GM03348 (cell line): Measurements from ENCODE around the gene SRMS.
A peak's percentile ranks its signal among the peaks of the same experiment; 100 is the strongest.

Experiments used
- DNase-seq: peaks from one replicate; pipeline ENCODE4 v3.0.0; 2012; ENCODE audit warnings: low spot score

Gene SRMS

DNA sequence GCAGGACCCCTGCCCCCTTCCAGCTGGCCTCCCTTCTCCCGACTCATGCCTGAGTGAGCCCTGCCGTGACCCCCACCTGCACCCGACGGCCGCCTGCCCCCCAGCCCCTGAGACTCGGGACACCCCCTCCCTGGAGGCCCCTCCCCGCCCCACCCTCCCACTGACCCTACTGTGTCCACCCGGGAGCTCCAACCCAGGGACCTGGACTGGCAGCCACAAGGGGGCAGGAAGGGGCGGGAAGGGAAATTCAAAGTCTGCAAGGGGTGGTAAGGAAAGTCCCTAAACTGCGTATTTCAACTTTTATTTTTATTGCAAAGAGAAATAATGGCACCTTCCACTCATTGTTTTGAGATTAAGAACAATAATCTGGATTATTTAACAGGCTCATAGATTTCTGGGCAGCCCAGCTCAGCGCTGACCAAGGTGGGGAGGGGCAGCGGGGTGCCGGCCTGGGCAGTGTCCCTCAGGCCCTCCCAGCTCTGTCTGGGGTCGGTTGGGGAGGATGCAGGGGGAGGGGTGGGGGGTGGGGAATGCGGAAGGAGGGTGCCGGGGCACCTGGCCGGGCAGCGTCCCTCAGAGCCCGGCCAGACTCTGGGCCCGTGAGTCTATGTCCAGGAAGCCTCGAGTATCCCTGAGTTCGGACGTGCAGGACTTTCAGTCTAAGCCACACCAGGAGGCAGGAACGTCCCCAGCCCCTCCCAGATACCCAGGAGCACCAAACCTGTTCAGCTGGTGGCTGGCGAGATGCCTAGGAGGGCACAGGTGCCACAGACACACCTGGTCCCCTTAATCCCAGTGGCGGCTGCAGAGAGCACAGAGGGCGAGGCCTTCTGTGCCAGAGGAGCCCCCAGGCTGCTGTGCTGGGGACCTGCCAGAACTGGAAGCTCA, 9.1 kb downstream of the SRMS start:
- DNase-seq = no peak

DNA sequence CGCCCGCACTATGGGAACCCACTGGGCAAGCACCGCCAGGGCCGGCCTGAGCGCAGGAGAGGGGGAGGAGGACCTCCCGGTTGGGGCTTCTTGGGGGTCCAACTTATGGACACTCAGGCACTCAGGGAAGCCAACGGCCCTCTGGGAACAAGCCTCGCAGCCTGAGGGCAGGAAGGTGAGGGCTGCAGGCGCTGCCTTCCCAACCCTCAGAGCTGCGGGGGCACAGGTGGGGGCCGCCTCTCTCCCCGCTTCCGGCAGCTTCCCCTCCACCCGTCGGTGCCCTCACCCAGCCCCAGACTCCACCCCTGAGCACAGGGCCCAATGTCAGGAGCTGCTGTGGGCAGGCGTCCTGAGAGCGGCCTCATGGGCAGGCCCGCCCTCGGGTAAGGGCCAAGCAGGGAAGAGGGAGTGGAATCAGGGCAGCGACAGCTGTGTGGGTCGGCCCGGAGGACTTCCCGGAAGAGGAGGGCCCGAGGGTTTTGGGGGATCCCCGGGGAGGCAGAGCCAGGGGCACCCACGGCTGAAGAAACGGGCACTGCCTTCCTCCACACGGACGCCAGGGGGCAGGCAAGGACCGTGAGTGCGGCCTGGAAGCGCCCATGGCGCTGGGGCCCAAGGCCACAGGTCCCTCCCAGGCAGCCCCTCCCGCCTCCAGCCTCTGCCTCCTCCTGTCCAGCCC, 9.9 kb downstream of the SRMS start:
- DNase-seq = peak; percentile 96

DNA sequence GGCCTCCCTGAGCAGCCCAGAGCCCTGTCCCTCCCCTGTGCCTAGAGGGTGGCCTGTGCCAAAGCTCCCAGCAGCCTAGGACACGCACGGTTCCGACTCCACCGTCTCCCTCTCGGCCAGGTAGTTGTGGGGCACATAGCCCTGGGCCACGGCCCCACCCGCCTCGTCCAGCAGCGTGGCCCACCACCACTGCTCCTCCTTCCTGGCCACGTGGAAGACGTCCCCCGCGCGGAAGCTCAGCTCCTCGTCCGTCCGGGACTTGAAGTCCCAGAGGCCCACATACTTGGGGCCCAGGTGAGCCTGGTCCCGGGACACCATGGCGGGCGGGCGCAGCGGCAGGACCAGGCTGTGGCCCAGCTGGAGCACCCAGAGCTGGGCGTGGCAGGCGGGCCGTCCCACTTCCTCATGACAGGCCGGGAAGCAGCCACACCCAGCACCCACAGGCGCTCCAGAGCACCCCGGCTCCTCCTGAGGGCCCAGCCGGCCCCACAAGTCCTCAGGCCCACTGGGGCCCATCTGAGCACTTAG, 10.5 kb downstream of the SRMS start, which contains the start of gene PTK6:
Gene PTK6 (minus strand): TSS at position 380 of the 528 bp plus-strand sequence. CDS start 62 bp downstream, at position 318.
- DNase-seq = no peak

DNA sequence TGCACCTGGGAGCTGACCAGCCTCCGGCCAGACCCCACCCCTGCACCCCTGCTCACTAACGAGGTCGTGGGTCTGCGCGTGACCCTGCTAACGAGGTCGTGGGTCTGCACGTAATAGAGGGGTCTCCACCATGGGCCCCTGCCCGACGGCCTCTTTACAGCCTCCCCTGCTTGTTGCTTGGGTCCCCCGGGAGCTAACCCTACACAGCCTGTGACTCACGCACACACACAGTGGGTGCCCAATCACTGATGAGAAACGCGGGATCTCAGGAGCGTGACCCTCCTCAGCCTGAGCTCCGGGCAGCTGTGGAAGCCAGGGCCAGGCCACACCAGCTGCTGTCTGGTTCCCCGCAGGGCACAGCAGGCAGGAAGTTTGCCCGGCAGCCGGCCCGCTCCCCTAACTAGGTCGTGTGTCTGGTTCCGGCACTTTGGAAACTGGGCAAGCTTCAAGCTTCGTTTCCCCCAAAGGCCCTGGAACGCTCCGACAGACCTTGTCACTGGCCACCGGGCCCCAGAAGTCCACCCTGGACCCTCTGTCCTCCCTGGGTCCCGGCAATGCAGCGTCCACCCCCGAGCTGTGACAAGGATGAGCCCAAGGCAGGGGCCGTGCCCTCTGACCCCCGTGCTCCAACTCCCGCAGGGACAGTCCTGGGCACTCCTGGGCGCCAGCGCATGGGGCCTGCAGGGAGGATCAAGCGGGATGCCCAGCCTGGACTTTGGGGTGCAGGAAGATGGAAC, 11.1 kb downstream of the SRMS start:
- peak; percentile 63 for DNase-seq

DNA sequence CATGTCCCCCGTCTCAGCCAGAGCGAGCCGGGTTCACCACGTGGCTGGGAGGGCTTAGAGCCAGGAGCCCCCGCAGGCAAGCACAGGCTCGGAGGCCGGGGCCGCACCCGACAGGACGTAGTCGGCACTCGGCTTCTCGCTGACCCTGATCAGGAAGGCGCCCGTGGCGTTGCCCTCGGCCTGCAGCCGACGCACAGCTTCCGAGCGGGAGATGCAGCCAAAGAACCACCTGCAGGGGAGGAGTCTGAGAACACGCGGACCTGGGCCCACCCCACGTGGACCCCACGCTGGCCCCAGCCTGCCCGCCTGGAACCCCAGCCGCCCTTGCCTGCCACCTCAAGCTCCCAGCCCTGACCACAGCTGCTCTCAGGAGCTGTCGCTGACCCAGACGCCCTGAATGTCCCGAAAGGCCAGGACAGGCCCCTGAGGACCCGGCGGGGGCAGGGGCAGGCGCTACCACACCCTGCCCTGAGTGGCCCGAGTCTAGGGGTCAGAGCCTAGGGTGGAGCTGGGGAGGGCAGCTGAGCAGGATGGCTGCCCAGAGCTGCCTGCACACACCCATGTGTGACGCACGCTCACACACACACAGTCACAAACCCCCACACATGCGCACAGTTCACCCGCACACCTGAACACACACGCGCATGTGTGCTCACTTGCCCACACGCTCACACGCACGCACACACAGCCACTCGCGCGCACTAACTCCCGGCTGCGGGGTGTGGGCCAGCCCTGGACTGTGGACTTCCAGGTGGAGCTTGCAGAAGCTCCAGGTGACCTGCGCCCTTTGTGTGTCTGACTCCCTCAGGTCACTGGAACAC, 12.5 kb downstream of the SRMS start:
- no peak for DNase-seq

DNA sequence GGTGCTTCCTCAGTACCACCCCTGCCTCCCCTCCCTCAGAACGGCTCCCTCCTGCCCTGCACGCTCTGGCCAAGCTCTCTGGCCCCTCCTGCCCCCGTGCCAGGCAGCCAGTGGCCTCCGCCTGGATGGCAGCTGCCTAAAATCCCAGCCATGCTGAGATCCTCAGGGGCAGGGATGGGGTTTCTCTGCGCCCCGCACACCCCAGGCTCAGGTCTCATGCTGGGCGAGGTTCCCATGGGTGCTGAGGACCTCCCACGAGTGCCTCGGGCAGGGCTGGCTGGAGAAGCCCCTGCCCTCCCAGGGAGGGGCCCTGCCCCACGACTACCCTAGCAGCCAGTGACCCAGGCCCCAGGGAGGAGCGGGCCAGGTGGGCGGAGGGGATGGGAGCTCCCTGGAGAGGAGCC, 13.1 kb downstream of the SRMS start:
- no peak for DNase-seq

DNA sequence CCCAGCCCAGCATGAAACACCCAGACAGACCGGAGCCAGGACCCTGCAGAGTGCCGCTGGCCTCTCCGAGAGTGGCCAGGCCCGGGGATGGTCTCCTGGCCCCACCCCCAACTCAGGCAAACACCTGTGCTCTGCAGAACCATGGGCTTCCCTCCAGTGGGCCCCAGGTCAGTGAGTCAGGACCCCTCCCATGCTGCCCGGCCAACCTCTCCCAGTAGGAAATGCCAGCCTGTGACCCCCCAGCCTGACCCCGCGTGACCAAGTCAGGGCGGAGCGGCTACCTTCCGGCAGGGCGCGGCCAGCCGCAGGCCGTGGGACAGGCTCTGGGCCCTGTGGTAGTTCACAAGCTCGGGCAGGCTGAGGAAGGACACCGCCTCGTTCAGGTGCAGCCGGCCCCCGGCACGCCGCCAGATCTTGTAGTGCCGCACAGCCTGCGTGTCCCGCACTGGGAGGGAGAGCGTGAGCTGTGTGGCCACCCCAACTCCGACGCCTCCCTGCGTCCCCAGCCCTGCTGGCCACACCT, 13.6 kb downstream of the SRMS start:
- DNase-seq = no peak

DNA sequence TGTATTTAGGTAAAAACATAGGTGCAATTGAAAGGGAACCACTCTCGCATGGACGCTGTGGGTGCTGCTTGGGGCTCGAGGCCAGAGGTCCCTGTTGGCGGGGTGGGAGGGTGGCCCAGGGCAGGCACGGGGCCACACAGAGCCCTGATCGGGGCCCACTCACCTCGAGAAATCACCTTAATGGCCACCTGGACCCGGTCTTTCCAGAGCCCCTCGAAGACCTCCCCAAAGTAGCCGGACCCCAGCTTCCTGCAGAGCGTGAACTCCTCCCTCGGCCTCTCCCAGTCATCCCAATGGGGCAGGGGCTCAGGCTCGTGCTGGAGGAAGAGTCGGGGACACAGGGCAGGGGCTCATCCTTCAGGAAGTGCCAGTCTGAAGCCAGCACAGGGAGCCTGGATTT, 14.2 kb downstream of the SRMS start:
- DNase-seq = no peak

DNA sequence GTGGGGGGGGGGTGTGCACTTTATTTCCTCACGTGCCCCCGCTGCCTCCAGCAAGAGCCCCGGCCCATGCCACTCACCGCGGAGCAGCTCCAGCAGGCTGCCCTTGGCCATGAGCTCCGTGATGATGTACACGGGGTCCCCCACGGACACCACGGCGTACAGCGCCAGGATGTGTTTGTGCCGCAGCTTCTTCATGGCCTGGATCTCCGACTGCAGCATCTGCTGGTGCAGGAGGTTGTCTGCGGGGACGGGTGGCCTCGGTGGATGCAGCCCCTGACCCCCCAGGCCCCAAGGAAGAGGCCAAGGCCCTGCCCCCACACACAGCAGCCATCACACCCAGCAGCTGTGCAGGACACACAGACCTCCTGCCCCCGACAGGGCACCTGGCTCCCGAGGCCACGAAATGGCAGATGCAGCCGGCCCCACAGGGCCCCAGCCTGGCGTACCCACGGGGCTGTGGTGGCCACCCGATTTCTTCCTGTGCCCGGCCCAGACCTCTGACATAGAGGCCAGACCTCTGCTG, 15.0 kb downstream of the SRMS start:
- DNase-seq = no peak

DNA sequence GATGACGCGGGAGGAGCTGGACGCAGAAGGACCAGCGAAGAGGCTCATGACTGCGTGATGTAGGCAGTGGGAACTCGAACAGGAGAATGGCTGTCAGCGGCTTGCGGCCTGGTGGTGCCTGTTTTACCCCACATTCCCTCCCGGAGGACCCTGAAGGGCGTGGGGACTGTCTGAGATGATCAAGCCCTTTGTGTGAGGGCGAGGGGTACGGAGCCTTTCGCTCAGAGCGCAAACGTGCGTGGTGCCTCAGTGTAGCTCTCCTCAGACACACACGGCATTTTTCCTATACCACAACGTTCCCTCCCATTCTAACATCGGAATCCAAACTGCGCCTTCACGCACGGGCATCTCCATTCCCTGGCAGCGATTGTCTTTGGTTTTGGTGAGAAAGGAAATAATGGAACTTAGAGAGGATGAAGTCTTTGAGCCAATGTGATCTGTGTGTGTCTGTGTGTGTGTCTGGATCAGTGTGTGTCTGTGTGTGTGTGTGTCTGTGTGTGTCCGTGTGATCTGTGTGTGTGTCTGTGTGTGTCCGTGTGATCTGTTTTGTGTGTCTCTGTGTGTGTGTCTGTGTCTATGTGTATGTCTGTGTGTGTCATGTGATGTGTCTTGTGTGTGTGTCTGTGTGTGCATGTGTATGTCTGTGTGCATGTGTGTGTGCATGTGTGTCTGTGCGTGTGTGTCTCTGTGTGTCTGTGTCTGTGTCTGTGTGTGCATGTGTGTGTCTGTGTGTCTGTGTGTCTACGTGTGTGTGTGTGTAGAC, 15.7 kb downstream of the SRMS start:
- DNase-seq = no peak

DNA sequence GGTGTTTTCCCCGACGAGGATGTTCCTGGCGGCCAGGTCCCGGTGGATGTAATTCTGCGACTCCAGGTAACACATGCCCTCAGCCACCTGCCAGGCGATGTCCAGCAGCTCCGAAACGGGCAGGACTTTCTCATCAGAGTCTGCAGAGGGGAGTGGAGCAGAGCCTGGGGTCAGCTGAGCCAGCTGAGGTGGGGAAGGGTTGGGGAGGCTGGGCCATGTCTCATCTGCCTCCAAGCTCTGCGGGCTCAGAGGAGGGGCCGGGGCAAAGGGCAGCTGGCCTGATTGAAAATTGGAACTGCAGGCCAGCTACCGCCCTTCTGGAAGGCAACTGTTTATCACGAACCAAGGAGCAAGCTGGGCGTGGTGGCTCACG, 16.8 kb downstream of the SRMS start:
- no peak for DNase-seq

DNA sequence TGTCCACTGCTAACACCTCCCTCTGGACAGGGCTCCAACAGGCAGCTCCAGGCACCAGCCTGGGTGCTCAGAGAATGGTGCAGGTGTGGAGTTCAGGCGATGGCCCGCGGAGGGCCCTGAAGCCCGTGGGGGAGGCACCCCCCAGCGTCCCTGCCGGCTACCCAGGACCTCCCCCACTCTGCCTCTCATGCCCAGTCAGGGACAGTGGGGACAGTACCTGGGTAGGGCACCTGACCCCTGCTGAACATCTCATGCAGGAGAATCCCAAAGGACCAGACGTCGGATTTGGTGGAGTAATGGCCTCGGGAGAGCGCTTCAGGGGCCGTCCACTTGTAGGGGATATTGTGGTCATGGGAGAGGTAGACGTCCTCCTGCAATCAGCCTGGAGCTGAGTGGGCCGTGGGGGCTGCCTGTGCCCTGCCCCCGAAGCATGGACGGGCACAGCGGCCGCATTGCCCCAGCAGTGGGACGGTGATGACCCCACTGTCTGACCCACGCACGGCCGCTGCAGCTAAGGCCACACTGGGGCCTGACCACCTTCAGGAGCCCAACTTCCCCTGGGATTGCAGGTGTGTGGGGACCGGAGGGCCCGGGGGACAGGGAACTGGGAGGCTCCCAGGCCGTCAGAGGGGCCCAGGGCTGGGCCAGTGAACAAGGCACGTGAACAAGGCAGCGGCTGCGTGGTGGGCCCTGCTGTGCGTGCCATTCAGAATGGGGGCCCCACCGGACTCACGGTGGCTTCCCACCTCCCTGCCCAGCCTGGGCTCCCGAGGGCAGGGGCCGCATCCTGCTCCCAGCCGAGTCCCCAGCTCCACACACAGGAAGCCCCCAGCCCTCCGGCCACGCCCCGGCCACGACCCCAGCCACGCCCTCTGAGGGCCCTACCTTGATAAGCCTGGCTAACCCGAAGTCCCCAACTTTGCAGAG, 17.4 kb downstream of the SRMS start:
- DNase-seq = no peak

DNA sequence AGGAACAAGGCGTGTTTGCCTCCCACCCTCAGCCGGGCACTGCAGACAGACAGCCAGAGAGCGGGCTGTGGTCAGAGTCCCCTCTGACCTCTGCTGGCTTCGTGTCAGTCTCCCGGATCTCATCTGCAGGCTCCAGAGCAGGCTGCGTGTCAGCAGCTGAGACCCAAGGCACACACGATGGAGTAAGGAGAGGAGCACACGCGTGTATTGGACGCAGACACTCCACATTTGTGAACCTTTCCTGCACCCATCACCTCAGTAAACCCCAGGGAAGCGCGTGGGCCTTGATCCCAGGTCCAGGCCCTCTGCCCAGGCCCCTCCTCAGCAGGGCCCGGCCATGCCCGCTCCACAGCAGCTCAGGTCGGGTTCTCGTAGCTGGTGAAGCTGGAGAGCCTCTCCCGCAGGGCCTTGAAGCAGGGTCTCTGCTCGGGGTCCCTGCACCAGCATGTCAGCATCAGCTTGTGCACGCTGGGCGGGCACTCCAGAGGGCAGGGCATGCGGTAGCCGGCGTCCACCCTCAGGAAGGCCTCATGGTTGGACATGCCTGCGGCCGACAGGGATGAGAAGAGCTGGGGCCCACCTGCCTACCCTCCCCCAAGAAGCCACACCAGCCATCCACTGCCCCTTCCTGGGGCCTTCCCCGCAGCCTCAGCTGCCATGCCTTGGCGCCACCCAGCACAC, 18.2 kb downstream of the SRMS start:
- DNase-seq = no peak

DNA sequence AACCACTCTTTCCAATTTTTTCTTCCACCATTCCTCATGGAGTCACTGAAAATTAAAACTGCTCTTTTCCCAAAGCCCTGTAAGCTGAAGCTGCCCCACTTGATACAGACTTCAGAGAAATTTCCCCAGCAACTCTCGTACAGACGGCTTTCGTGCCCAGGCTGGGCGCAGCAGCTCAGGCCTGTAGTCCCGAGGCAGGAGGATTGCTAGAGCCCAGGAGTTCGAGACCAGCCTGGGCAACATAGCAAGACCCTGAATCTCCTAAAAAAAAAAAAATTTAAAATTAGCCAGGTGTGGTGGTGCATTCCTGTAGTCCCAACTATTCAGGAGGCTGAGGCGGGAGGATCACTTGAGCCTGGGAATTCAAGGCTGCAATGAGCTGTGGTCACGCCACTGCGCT, 20.4 kb downstream of the SRMS start:
- no peak for DNase-seq

DNA sequence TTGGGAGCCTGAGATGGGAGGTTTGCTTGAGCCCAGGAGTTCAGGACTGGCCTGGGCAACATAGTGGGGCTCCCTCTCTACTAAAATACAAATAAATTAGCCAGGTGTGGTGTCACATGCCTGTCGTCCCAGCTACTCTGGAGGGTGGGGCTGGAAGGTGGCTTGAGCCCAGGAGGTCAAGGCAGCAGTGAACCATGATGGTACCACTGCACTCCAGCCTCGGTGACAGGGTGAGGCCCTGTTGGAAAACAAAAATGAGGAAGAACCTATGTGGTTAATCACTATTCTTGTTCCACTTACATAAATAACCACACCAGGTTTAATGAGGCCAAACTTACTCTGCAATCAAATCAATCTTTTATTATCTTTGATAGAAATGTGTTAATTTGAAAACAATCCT, 21.6 kb downstream of the SRMS start:
- no peak for DNase-seq

DNA sequence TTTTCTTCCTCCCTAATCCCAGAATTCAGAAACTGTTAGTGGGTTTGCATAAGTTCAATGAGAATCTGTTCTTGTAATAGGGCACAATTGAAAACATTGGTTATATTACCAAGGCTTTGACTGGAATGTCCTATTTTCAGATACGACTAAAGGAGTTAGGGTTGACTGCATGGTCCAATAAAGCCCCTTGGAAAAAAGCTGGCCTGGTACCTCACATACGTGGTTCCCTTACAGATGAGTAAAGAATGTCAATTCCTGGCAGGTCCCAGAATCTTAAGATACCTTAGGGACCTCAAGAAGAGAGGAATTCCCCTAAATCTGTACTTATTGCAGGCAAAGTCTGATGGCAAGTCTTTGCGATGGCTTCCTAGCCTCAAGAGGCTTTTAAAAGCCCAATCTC, 22.4 kb downstream of the SRMS start:
- DNase-seq = no peak

DNA sequence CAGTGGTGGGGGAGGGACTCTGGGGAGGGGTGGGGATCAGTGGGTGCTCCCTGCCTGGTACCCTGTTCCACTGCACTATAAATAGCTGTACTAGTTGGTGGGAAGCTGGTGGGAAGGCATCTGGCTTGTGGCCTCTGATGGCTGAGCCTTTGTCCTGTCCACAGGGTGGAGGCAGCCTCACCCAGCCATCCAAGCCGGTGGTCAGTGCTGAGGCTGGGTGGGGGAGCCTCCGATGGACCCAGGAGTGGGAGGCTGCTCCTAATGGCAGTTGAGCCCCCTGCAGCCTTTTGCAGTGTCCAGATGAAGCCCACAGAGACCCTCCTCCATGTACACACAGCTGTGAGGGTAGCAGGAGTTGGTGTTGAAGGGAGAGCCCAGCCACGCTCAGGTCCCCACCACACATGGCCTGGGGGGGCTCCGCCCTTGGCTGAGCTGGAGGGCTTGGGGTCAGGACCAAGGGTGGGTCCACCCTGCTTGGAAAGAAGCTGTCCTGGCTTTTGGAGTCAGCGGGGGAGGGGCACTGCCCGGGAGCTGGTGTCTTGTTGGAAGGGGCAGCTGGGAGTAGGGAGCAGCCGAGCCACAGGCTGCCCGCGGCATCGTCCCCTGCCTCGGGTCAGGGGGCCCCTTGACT, 24.5 kb downstream of the SRMS start:
- DNase-seq = no peak
